Smooth muscle cell (in vitro differentiated cells): ENCODE measurements around the gene ATP11A. TPM values are rescaled to one million over a fixed set of nuclear protein-coding genes. Genes with fewer than 3 reads are reported as not detected.

Experiments
- DNase-seq: peaks from one replicate; lab custom pipeline; 2025; ENCODE audit not compliant: unreplicated experiment; lab: John Stamatoyannopoulos, UW
- H2AFZ ChIP-seq: fragments of 200-600 bp; sonication (generic); 2 replicates; pipeline ENCODE4 v1.6.0; 2016; ENCODE audit warnings: antibody characterized with exemption, low read depth, mild to moderate bottlenecking
- H3F3A ChIP-seq: fragments of 200-600 bp; sonication (generic); 2 replicates; pipeline ENCODE4 v1.6.0; 2017; ENCODE audit warnings: antibody characterized with exemption, low read depth
- H3K27ac ChIP-seq: fragments of 200-600 bp; sonication (generic); 2 replicates; pipeline ENCODE4 v1.5.1; 2016; ENCODE audit warnings: low read depth, mild to moderate bottlenecking
- H3K27me3 ChIP-seq: fragments of 200-600 bp; sonication (generic); 2 replicates; pipeline ENCODE4 v1.6.1; 2016; ENCODE audit warnings: low read depth, mild to moderate bottlenecking
- H3K36me3 ChIP-seq: fragments of 200-600 bp; sonication (generic); 2 replicates; pipeline ENCODE4 v1.5.1; 2016; ENCODE audit warnings: low read depth
- H3K4me1 ChIP-seq: fragments of 200-600 bp; sonication (generic); 2 replicates; pipeline ENCODE4 v1.5.1; 2016; ENCODE audit warnings: low read depth
- H3K4me2 ChIP-seq: fragments of 200-600 bp; sonication (generic); 2 replicates; pipeline ENCODE4 v1.6.0; 2016; ENCODE audit warnings: mild to moderate bottlenecking
- H3K4me3 ChIP-seq: fragments of 200-600 bp; sonication (generic); 2 replicates; pipeline ENCODE4 v1.5.1; 2016; ENCODE audit warnings: mild to moderate bottlenecking
- H3K79me2 ChIP-seq: fragments of 200-600 bp; sonication (generic); 2 replicates; pipeline ENCODE4 v1.6.0; 2016; ENCODE audit warnings: low read depth, mild to moderate bottlenecking
- H3K9ac ChIP-seq: fragments of 200-600 bp; sonication (generic); 2 replicates; pipeline ENCODE4 v1.6.0; 2016; ENCODE audit warnings: low read depth
- H3K9me3 ChIP-seq: fragments of 200-600 bp; sonication (generic); replicated peaks from 2 replicates; pipeline ENCODE4 v1.5.1; 2016; ENCODE audit warnings: low read depth
- H4K20me1 ChIP-seq: fragments of 200-600 bp; sonication (generic); 2 replicates; pipeline ENCODE4 v1.6.0; 2016; ENCODE audit warnings: low read depth
- WGBS: methylation state at CpG from one replicate; pipeline ENCODE4 v1.1.7; 2016; ENCODE audit warnings: low lambda C conversion rate; 5-methylcytosine and 5-hydroxymethylcytosine counted together
- polyA plus RNA-seq: library from polyadenylated mRNA; unstranded; fragments of >200 nt; fragmentation: Nextera tagmentation; extraction: Ambion mirVana; gene quantifications from 2 replicates; pipeline ENCODE4 v1.2.1, GENCODE V29; 2016
- total RNA-seq: library from RNA; depleted of rRNA; stranded (reverse); fragments of >200 nt; gene quantifications from 2 replicates; pipeline ENCODE4 v1.2.3, GENCODE V29; 2014
- TF ChIP-seq, protein P1 (sequence below): fragments of 200-600 bp; sonication (generic); IDR thresholded peaks from 2 replicates; pipeline ENCODE4 v1.5.1; 2017; ENCODE audit warnings: borderline replicate concordance, mild to moderate bottlenecking, antibody characterized with exemption; ENCODE audit not compliant: insufficient read depth, poor library complexity, severe bottlenecking

Gene ATP11A
- total and polyA plus RNA-seq, 2 experiments from 2014 or later = 6.5 to 7.5 TPM

DNA sequence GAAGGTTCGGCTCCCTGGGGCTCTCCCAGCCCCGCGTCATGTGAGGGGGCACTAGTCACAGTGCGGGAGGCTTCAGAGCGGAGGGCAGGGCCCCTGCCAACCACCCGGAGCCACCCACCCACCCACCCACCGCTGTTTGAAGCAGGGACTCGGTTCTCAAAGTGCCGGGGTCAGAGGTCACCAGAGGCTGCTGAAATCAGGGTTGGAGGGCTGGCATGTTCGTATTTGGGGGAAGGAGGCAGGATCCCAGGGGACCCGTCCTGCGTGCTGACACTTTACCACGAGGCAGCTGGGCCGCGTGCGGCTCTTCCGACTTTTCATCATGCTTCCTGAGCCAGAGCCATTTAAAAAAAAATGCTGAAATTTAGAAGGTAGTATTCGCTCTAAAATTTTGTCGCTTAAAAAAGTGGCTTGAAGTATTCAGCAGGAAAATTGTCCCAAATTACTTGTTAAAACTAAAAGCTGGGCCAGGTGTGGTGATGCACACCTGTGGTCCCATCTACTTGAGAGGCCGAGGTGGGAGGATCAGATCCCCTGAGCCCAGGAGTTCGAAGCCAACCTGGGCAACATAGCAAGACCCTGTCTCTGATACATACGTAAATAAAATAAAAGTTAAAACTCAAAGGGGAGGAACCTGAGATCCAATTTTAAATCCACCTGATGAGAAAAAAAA lies 21.2 kb downstream of the ATP11A start:
- TF ChIP-seq, protein P1, sequence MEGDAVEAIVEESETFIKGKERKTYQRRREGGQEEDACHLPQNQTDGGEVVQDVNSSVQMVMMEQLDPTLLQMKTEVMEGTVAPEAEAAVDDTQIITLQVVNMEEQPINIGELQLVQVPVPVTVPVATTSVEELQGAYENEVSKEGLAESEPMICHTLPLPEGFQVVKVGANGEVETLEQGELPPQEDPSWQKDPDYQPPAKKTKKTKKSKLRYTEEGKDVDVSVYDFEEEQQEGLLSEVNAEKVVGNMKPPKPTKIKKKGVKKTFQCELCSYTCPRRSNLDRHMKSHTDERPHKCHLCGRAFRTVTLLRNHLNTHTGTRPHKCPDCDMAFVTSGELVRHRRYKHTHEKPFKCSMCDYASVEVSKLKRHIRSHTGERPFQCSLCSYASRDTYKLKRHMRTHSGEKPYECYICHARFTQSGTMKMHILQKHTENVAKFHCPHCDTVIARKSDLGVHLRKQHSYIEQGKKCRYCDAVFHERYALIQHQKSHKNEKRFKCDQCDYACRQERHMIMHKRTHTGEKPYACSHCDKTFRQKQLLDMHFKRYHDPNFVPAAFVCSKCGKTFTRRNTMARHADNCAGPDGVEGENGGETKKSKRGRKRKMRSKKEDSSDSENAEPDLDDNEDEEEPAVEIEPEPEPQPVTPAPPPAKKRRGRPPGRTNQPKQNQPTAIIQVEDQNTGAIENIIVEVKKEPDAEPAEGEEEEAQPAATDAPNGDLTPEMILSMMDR = no peak
- 88% methylated on average over 22 of the region's 22 CpGs for WGBS
- Histone ChIP-seq H3F3A (peaks cover 6% of the 10 kb centered on the region), H3K9me3 (no peaks in the 10 kb centered on the region), H3K4me2 (peak overlapping the region; percentile 76), H3K4me3 (peak overlapping the region; percentile 34), H3K36me3 (no peaks in the 10 kb centered on the region), H3K27me3 (no peaks in the 10 kb centered on the region), H3K9ac (peak overlapping the region; percentile 29), H4K20me1 (no peaks in the 10 kb centered on the region), H3K79me2 (peaks cover 17% of the 10 kb centered on the region), H3K4me1 (peaks cover 31% of the 10 kb centered on the region), H2AFZ (no peak overlapping the region), H3K27ac (peak overlapping the region; percentile 89)
- DNase-seq = no peak

DNA sequence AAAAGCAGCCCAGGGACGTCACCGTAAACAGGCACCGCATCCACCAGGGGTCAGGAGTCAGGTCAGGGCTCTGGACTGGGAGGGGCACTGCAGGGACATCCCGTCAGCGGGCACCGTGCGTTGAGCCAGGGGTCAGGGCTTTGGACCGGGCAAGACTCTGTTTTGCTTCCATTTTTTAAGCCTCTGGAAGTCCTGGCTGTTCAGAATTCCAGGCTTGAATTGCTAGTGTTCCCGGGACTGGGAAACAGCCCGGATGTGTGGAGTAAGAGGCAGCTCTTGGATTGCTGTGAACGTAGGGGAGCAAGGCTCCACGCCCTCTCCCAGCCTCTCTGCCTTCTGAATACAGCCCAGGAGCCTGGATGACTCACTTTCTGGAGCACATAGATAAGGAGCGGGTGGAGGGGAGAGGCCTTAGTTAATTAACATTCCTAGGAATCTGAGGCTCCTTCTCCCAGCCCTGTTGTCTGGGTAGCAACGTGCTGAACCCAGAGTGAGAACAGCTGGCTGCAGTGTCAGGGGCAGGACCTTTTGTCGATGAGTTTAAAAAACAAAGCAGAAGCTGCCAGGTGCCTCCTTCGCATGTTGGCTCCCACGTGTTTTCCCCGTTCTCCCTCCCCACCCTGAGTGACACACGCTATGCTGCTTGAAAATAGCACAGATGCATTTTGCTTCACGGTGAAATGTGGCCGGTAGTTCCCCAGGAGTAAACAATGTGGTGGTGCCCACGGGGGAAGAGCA lies 21.9 kb downstream of the ATP11A start:
- peak overlapping the region; percentile 89 for H3K27ac ChIP-seq
- no peaks in the 10 kb centered on the region for H4K20me1 ChIP-seq
- H2AFZ ChIP-seq = no peak overlapping the region
- H3F3A ChIP-seq = peaks cover 6% of the 10 kb centered on the region
- H3K4me1 ChIP-seq = peaks cover 31% of the 10 kb centered on the region
- TF ChIP-seq, protein P1 = peak; percentile 22
- peak overlapping the region; percentile 34 for H3K4me3 ChIP-seq
- no peaks in the 10 kb centered on the region for H3K9me3 ChIP-seq
- WGBS = 2% methylated on average over 22 of the region's 22 CpGs
- H3K27me3 ChIP-seq = no peaks in the 10 kb centered on the region
- peak overlapping the region; percentile 76 for H3K4me2 ChIP-seq
- DNase-seq = peak; percentile 35
- peaks cover 17% of the 10 kb centered on the region for H3K79me2 ChIP-seq
- H3K36me3 ChIP-seq = no peaks in the 10 kb centered on the region
- H3K9ac ChIP-seq = peak overlapping the region; percentile 37

DNA sequence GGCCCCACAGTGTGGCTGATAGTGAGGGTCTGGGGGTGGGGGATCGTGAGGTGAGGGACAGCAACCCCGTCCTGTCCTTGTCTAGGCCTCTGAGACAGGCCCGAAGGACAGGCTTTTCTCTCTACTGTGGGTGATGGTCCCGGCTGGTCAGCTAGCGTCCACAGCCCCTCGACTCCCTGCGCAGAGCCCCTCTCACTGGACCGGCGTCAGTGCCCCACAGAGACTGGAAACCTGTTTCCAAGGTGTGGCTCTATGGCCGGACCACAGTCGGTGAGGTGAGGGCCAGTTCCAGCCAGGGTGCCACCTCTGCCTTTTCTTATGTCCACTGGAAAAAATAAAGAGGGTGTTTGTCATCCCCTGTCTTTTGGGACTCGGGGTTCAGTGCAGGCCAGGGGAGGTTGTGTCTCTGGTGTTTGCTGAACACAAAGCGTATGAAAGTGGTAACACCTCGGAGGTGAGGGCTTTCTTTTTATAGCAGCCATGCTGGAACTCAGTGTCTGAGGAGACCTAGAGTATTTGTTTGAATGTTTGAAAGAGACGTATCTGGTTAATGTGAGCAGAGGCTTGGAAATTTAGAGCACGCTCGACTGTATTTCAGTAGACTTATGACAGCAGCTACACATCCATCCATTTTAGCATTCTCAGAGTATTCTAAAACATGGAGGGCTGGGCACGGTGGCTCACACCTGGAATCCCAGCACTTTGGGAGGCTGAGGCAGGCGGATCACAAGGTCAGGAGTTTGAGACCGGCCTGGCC lies 22.8 kb downstream of the ATP11A start:
- Histone ChIP-seq H2AFZ (no peak overlapping the region), H3K9ac (peak overlapping the region; percentile 37), H3K36me3 (no peaks in the 10 kb centered on the region), H3K27me3 (no peaks in the 10 kb centered on the region), H4K20me1 (no peaks in the 10 kb centered on the region), H3F3A (peaks cover 6% of the 10 kb centered on the region), H3K79me2 (peaks cover 13% of the 10 kb centered on the region), H3K27ac (peak overlapping the region; percentile 89), H3K9me3 (no peaks in the 10 kb centered on the region), H3K4me1 (peaks cover 31% of the 10 kb centered on the region), H3K4me3 (no peak overlapping the region), H3K4me2 (peak overlapping the region; percentile 75)
- WGBS = 85% methylated on average over 20 of the region's 20 CpGs
- no peak for DNase-seq
- TF ChIP-seq, protein P1 = no peak
